K562 (cell line): ENCODE data around the gene LRP2. TPM values are rescaled to one million over a fixed set of nuclear protein-coding genes. Genes with fewer than 3 reads are reported as not detected.

ENCODE experiments used
- ATAC-seq: fragments of 200-7000 bp; cut with Tn5 transposase; 3 replicates; pipeline ENCODE4 v1.9.1; 2020; ENCODE audit warnings: moderate library complexity
- BruUV-seq: library from RNA; stranded (reverse); fragments of 400-500 nt; replicated peaks from 2 replicates; lab custom pipeline; 2021; lab: Mats Ljungman, UMichigan
- CTCF ChIA-PET: fragments of 300-600 bp; formaldehyde crosslinking; extraction: SDS; loops from one replicate; lab custom pipeline; 2021; ENCODE audit warnings: low intra/inter-chr PET ratio; lab: Yijun Ruan, JAX
- POLR2A ChIA-PET: fragments of 300-600, 350-650 bp; sonication (Branson Sonifier 250); formaldehyde crosslinking; extraction: SDS; loops from one replicate; lab custom pipeline; 2021; ENCODE audit warnings: antibody characterized with exemption, inconsistent platforms; lab: Yijun Ruan, JAX
- DNase-seq, 4 experiments: peaks; one replicate each; pipeline versions ENCODE4 v3.0.0 to v3.0.0-alpha.2; 2011 to 2018; ENCODE audit warnings: low spot score in 3 of 4, mixed read lengths in 3 of 4; ENCODE audit errors: extremely low read depth in 1 of 4
- FAIRE-seq: peaks from 2 replicates; lab custom pipeline; 2011; peaks lifted over from hg19 to GRCh38; lab: Jason Lieb, UNC
- H2AFZ ChIP-seq: 2 replicates; pipeline ENCODE4 v1.6.0; 2011; ENCODE audit warnings: low read depth, low read length, control low read depth, inconsistent platforms
- H3K27ac ChIP-seq: fragments of 200-600 bp; 3 replicates; pipeline ENCODE4 v1.8.0; 2011; ENCODE audit warnings: low read depth, mild to moderate bottlenecking, control low read depth, inconsistent platforms, low read length, moderate library complexity, mixed read lengths; ENCODE audit errors: extremely low read depth
- H3K27me3 ChIP-seq, 2 experiments: fragments of 300-600 bp in 1 of 2; 2 replicates in 1 of 2; 3 replicates in 1 of 2; pipeline versions ENCODE4 v1.6.0 to v1.8.0; 2011; ENCODE audit warnings: inconsistent platforms in 2 of 2, low read length in 2 of 2, mild to moderate bottlenecking in 1 of 2, mixed read lengths in 1 of 2, moderate library complexity in 1 of 2; ENCODE audit not compliant: control insufficient read depth in 2 of 2, insufficient read depth in 2 of 2
- H3K36me3 ChIP-seq: fragments of 300-600 bp; 3 replicates; pipeline ENCODE4 v1.8.0; 2011; ENCODE audit warnings: mild to moderate bottlenecking, low read length, inconsistent platforms; ENCODE audit not compliant: control insufficient read depth, insufficient read depth
- H3K4me1 ChIP-seq, 2 experiments: fragments of 200-600 bp in 1 of 2; replicated peaks in 1 of 2; 2 replicates in 1 of 2; 3 replicates in 1 of 2; pipeline versions ENCODE4 v1.5.1 to v1.8.0; 2011; ENCODE audit warnings: inconsistent platforms in 2 of 2, low read length in 2 of 2, mild to moderate bottlenecking in 1 of 2, mixed read lengths in 1 of 2, moderate library complexity in 1 of 2; ENCODE audit not compliant: control insufficient read depth in 2 of 2, insufficient read depth in 2 of 2
- H3K4me2 ChIP-seq: 2 replicates; pipeline ENCODE4 v1.6.1; 2011; ENCODE audit warnings: low read length, control low read depth, inconsistent platforms, mixed read lengths; ENCODE audit not compliant: insufficient read depth
- H3K4me3 ChIP-seq: fragments of 200-600 bp; sonication (generic), shearing (Covaris generic); 2 replicates; pipeline ENCODE4 v1.5.1; 2016; ENCODE audit warnings: control low read depth, inconsistent platforms
- H3K79me2 ChIP-seq: fragments of 200-600 bp; 3 replicates; pipeline ENCODE4 v1.8.0; 2011; ENCODE audit warnings: low read length, inconsistent platforms; ENCODE audit not compliant: control insufficient read depth, insufficient read depth
- H3K9ac ChIP-seq, 2 experiments: 2 replicates each; pipeline versions ENCODE4 v1.6.0 to v1.6.1; 2011; ENCODE audit warnings: low read depth in 2 of 2, low read length in 2 of 2, control low read depth in 1 of 2, inconsistent platforms in 1 of 2, mild to moderate bottlenecking in 1 of 2, mixed read lengths in 1 of 2; ENCODE audit not compliant: insufficient read depth in 1 of 2
- H3K9me1 ChIP-seq: one replicate; pipeline ENCODE4 v1.6.0; 2011; ENCODE audit warnings: inconsistent platforms, mild to moderate bottlenecking, low read length, moderate library complexity; ENCODE audit not compliant: control insufficient read depth, insufficient read depth
- H3K9me3 ChIP-seq: replicated peaks from 2 replicates; pipeline ENCODE4 v1.5.1; 2011; ENCODE audit warnings: low read depth, low read length, inconsistent platforms; ENCODE audit not compliant: control insufficient read depth, insufficient read depth
- H4K20me1 ChIP-seq: replicated peaks from 2 replicates; pipeline ENCODE4 v1.6.1; 2011; ENCODE audit warnings: low read length, inconsistent platforms, mixed read lengths; ENCODE audit not compliant: control insufficient read depth, insufficient read depth
- CEBPB ChIP-seq: fragments of 450-650 bp; IDR thresholded peaks from 2 replicates; pipeline ENCODE4 v1.6.1; 2016; ENCODE audit warnings: missing genetic modification characterization, missing compliant biosample characterization
- CREB3 ChIP-seq: fragments of 450-650 bp; conservative IDR thresholded peaks from 2 replicates; pipeline ENCODE4 v1.6.1; 2016; ENCODE audit warnings: missing genetic modification characterization, low read depth, mild to moderate bottlenecking, missing compliant biosample characterization, moderate library complexity
- CXXC5 ChIP-seq: fragments of 250-450 bp; sonication (Bioruptor Pico); IDR thresholded peaks from 2 replicates; pipeline ENCODE4 v1.8.0; 2022; ENCODE audit warnings: inconsistent platforms, mild to moderate bottlenecking, moderate library complexity
- DMBX1 ChIP-seq: fragments of 250-450 bp; sonication (Bioruptor Pico); IDR thresholded peaks from 2 replicates; pipeline ENCODE4 v1.8.0; 2022; ENCODE audit warnings: inconsistent platforms, mild to moderate bottlenecking, moderate library complexity, borderline replicate concordance
- EP300 ChIP-seq: IDR thresholded peaks from 2 replicates; pipeline ENCODE4 v1.6.1; 2012; ENCODE audit warnings: low read length, improper control_type of control experiment
- ESRRA ChIP-seq: fragments of 450-650 bp; IDR thresholded peaks from 2 replicates; pipeline ENCODE4 v1.6.1; 2014; ENCODE audit warnings: low read depth, mild to moderate bottlenecking, moderate library complexity, borderline replicate concordance
- GATA2 ChIP-seq: sonication (generic); formaldehyde crosslinking; IDR thresholded peaks from 2 replicates; pipeline ENCODE4 v1.4.0; 2020; ENCODE audit warnings: mild to moderate bottlenecking, missing genetic modification reagents
- L3MBTL2 ChIP-seq: fragments of 450-650 bp; IDR thresholded peaks from 2 replicates; pipeline ENCODE4 v1.6.1; 2016; ENCODE audit warnings: mild to moderate bottlenecking, moderate library complexity
- NR2C1 ChIP-seq, 2 experiments: fragments of 450-650 bp; IDR thresholded peaks; 2 replicates each; pipeline ENCODE4 v1.6.1; 2017; ENCODE audit warnings: mild to moderate bottlenecking in 2 of 2, antibody characterized with exemption in 1 of 2, inconsistent platforms in 1 of 2, missing compliant biosample characterization in 1 of 2, missing genetic modification characterization in 1 of 2
- NR2C2 ChIP-seq, 2 experiments: fragments of 200-800 bp in 1 of 2; sonication (Bioruptor generic) in 1 of 2; sonication (generic) in 1 of 2; formaldehyde crosslinking in 1 of 2; IDR thresholded peaks; 2 replicates each; pipeline versions ENCODE4 v1.6.1 to v1.8.0; 2016 to 2022; ENCODE audit warnings: mild to moderate bottlenecking in 1 of 2, missing compliant biosample characterization in 1 of 2, missing genetic modification characterization in 1 of 2, missing genetic modification reagents in 1 of 2
- PHF8 ChIP-seq: fragments of 200-600 bp; sonication (generic); IDR thresholded peaks from 2 replicates; pipeline ENCODE4 v1.6.1; 2012; ENCODE audit warnings: mixed run types, mild to moderate bottlenecking, inconsistent platforms, low read length, moderate library complexity, borderline replicate concordance
- PHTF2 ChIP-seq: fragments of 250-450 bp; sonication (Bioruptor Pico); IDR thresholded peaks from 2 replicates; pipeline ENCODE4 v1.5.0; 2021; ENCODE audit warnings: mild to moderate bottlenecking
- RBM14 ChIP-seq: fragments of 200-400 bp; formaldehyde crosslinking; IDR thresholded peaks from 2 replicates; pipeline ENCODE4 v1.6.1; 2018; ENCODE audit warnings: low read depth, mild to moderate bottlenecking, low read length, moderate library complexity, borderline replicate concordance; ENCODE audit not compliant: insufficient read depth
- TFAM ChIP-seq: fragments of 250-450 bp; sonication (Bioruptor Pico); conservative IDR thresholded peaks from 2 replicates; pipeline ENCODE4 v1.5.0; 2021; ENCODE audit warnings: mild to moderate bottlenecking, moderate library complexity
- TRIM24 ChIP-seq, 2 experiments: fragments of 450-650 bp; IDR thresholded peaks; 2 replicates each; pipeline ENCODE4 v1.6.1; 2016
- ZNF239 ChIP-seq: fragments of 250-450 bp; sonication (Bioruptor Pico); IDR thresholded peaks from 2 replicates; pipeline ENCODE4 v1.4.0; 2020; ENCODE audit warnings: mild to moderate bottlenecking
- WGBS: fragments of 100-300 bp; shearing (Covaris generic); methylation state at CpG from one replicate; pipeline ENCODE4 v1.1.6; 2016; ENCODE audit warnings: low coverage, mixed read lengths; ENCODE audit not compliant: insufficient coverage; ENCODE audit errors: missing lambda C conversion rate; 5-methylcytosine and 5-hydroxymethylcytosine counted together
- in situ Hi-C: fragments of 300-500 bp; cut with MboI; formaldehyde crosslinking; loops from 4 replicates; pipeline ENCODE4 v1.15.0; 2018; ENCODE audit warnings: inconsistent platforms, mixed read lengths
- intact Hi-C: fragments of 100-400 bp; cut with micrococcal nuclease; formaldehyde crosslinking; loops from 2 replicates; pipeline ENCODE4 v1.14.2; 2022
- polyA plus RNA-seq, 8 experiments: library from polyadenylated mRNA; depleted of rRNA in 4 of 8; stranded (reverse) in 5 of 8; unstranded in 3 of 8; fragments of >200 nt; fragmentation: Nextera tagmentation in 2 of 8; fragmentation: Illumina TruSeq in 1 of 8; extraction: Ambion mirVana in 2 of 8; extraction: Trizol in 1 of 8; gene quantifications; 2 replicates each; pipeline versions ENCODE4 v1.2.1 to v1.2.3, GENCODE V29; 2011 to 2014; ENCODE audit warnings: inconsistent platforms in 1 of 8, missing spikeins in 1 of 8
- total RNA-seq, 7 experiments: library from RNA; depleted of rRNA in 6 of 7; stranded (reverse); fragments of >200 nt in 6 of 7; fragmentation: Illumina TruSeq in 2 of 7; extraction: Trizol in 2 of 7; gene quantifications; 2 replicates each; pipeline versions ENCODE4 v1.2.1 to v1.2.3, GENCODE V29; 2011 to 2021; ENCODE audit warnings: low replicate concordance in 1 of 7
- TF ChIP-seq, protein P1 (sequence below): fragments of 250-450 bp; sonication (Bioruptor Pico); IDR thresholded peaks from 2 replicates; pipeline ENCODE4 v1.5.0; 2021; ENCODE audit warnings: mild to moderate bottlenecking, borderline replicate concordance

LRP2 gene
- total and polyA plus RNA-seq, 9 of the 15 experiments (the other 6 are each of a cell fraction or from before 2014, with no cell fraction given), result 0.04 to 0.18 (median 0.11) TPM; not detected in 1

- WGBS, result 13% methylated on average over 6 of the region's 6 CpGs
- DNase-seq, result no peak
- no peak overlapping the region for H3K4me3 ChIP-seq
- no peak overlapping the region for H3K9ac ChIP-seq
- H3K79me2 ChIP-seq, result no peaks in the 10 kb centered on the region
- H3K4me1 ChIP-seq, result no peaks in the 10 kb centered on the region; a peak in 1 of 5 replicates
- no TSS peak for BruUV-seq
- H3K4me2 ChIP-seq, result no peak overlapping the region
- H3K36me3 ChIP-seq, result no peaks in the 10 kb centered on the region
- ATAC-seq, result peak; percentile 67
- ChIA-PET CTCF (interaction anchor here (0.6 kb wide), 1 partner anchor 317 kb away, joined by 3 read pairs; no protein-coding TSS in a partner anchor), POLR2A (interaction anchor here (1.7 kb wide), 1 partner anchor 16 kb away, joined by 4 read pairs; no protein-coding TSS in a partner anchor)
- H3K27ac ChIP-seq, result no peak overlapping the region
- H3K9me3 ChIP-seq, result no peaks in the 10 kb centered on the region
- peaks cover 5 to 7% of the 10 kb centered on the region in 2 experiments; a peak in 4 of 5 replicates for H3K27me3 ChIP-seq
- peak overlapping the region; percentile 30; the same call in 1 of the 2 replicates for H2AFZ ChIP-seq
- in situ Hi-C loops, result no loop called here
- intact Hi-C loops, result no loop called here
- FAIRE-seq, result no peak
- no peaks in the 10 kb centered on the region for H4K20me1 ChIP-seq
- H3K9me1 ChIP-seq, result no peaks in the 10 kb centered on the region
- no peak for TF ChIP-seq NR2C2 (CRISPR knock-in tag; IDR thresholded peaks at IDR 0.05)
- peak; percentile 85 for TF ChIP-seq NR2C2 (tag; IDR thresholded peaks at IDR 0.05)
- TF ChIP-seq NR2C1 (IDR thresholded peaks at IDR 0.05), result peak; percentile 55; the same call in 1 of the 2 replicates
- TF ChIP-seq NR2C1 (tag; IDR thresholded peaks at IDR 0.05), result peak; percentile 86
- TF ChIP-seq GATA2 (CRISPR knock-in tag), result no peak
- TF ChIP-seq RBM14, result no peak
- no peak for TF ChIP-seq CREB3 (tag)
- peak; percentile 22; the same call in 1 of the 2 replicates for TF ChIP-seq ESRRA
- 0 out of 2 replicates have a peak, but pooled peaks have one; percentile 23 for TF ChIP-seq CEBPB (tag)
- TF ChIP-seq, protein P1, sequence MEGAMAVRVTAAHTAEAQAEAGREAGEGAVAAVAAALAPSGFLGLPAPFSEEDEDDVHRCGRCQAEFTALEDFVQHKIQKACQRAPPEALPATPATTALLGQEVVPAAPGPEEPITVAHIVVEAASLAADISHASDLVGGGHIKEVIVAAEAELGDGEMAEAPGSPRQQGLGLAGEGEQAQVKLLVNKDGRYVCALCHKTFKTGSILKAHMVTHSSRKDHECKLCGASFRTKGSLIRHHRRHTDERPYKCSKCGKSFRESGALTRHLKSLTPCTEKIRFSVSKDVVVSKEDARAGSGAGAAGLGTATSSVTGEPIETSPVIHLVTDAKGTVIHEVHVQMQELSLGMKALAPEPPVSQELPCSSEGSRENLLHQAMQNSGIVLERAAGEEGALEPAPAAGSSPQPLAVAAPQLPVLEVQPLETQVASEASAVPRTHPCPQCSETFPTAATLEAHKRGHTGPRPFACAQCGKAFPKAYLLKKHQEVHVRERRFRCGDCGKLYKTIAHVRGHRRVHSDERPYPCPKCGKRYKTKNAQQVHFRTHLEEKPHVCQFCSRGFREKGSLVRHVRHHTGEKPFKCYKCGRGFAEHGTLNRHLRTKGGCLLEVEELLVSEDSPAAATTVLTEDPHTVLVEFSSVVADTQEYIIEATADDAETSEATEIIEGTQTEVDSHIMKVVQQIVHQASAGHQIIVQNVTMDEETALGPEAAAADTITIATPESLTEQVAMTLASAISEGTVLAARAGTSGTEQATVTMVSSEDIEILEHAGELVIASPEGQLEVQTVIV (CRISPR knock-in tag), result no peak
- TF ChIP-seq L3MBTL2, result 0 out of 2 replicates have a peak, but pooled peaks have one; percentile 19
- TF ChIP-seq DMBX1, result peak; percentile 70; the same call in 1 of the 2 replicates
- no peak for TF ChIP-seq TFAM
- TF ChIP-seq PHF8, result no peak
- TF ChIP-seq TRIM24 (IDR thresholded peaks at IDR 0.05), result peak; percentile 50 to 64; a peak in 2 of 4 replicates
- TF ChIP-seq PHTF2 (CRISPR knock-in tag), result no peak
- peak; percentile 44; the same call in 1 of the 2 replicates for TF ChIP-seq EP300
- TF ChIP-seq CXXC5 (CRISPR knock-in tag), result peak; percentile 32; the same call in 1 of the 2 replicates
- no peak for TF ChIP-seq ZNF239 (CRISPR knock-in tag)
These were observed 124.4 kb downstream of the LRP2 start for GRCh38 chr2:169237939-169238338.
